NCI-H524 treated with DMSO at 0.1 percent for 48 hours (cell line): ENCODE measurements around the gene PTGES3.
"Not testable (repeated sequence)": the region's sequence is repeated elsewhere in the genome, so short reads cannot be mapped to it uniquely, and the experiment has no call there.

Source experiments
- DNase-seq: peaks from one replicate; lab custom pipeline; 2025; lab: John Stamatoyannopoulos, UW

The PTGES3 gene

GRCh38 chr12:56657416-56658379 lies 30.4 kb downstream of the PTGES3 start:
- DNase-seq: no peak

DNA sequence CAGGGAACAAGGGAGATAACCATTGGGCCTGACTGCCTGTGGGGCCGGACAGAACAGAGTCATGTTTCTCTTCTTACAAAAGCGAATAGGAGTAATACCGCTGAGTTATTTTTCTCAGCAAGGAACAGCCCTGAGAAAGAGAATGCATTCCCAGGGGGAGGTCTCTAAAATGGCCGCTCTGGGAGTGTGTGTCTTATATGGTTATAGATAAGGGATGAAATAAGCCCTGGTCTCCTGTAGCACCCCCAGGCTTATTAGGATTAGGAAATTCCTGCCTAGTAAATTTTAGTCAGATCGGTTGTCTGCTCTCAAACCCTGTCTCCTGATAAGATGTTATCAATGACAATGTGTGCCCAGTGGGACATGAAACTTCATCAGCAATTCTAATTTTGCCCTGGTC lies 34.3 kb downstream of the PTGES3 start:
- DNase-seq: not testable (repeated sequence)

- DNase-seq: not testable (repeated sequence)
These were observed 40.1 kb downstream of the PTGES3 start for GRCh38 chr12:56648023-56648422.

DNA sequence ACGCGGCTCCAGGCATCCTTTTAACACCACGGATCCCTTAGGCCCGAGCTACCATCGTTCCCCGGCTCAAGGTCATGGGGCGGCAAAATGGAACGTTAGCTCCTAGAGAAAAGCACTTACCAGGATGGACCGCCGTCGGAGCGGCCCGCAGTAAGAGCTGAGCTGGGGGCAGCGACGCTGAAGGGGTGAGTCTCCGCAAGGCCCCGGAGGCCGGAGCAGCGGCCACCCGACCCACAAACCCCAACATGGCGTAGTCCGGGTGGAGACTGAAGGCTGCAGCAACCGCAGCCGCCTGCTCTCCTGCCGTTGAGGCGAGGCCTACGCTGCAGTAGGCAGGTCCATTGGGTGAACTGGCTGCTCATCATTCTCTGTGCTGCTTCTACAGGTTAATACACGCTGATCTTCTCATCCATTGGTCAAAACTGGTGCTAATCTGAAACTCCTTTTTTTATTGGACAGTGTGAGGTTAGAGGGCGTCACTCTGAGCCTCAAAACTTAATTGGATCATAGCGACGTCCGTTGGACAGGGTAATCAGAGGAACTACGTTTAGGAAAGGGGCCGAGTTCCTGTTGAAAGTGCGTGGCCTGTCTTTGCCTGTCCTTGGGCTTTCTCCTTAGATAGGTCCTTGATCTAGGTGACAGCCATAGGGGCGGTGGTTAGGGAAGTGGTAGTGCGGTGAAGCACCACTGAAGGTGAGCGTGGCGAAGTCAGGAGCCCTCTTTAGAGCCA lies 42.2 kb downstream of the PTGES3 start, which contains the start of gene ATP5F1B:
Gene ATP5F1B, minus strand, starts transcription at position 268 of the 730 bp plus-strand sequence. Its CDS starts 21 bp downstream, at position 247.
- peak; percentile 98 for DNase-seq

DNA sequence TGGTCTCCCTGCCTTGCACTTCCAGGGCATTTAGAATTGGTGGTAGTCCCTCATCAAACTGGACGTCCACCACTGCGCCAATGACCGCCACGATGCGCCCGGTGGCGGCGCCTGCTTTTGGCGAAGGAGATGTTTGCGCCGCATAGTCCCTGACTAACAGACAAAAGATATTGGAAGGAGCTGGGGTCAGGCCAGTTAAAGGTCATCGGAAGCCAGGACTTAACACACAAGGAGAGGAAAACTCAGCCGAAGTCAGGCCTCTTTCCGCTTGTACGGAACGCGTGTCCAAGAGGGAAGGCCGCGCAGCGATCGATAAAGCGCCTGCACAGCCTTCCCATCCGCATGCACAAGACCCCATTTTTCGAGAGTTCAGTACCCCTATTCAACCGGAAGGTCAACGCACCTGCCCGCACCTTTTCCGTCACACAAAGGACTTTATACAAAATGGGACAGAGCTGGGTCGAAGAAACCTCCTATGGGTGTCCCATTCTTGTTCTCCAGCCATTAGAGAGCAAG lies 42.8 kb downstream of the PTGES3 start:
- no peak for DNase-seq

DNA sequence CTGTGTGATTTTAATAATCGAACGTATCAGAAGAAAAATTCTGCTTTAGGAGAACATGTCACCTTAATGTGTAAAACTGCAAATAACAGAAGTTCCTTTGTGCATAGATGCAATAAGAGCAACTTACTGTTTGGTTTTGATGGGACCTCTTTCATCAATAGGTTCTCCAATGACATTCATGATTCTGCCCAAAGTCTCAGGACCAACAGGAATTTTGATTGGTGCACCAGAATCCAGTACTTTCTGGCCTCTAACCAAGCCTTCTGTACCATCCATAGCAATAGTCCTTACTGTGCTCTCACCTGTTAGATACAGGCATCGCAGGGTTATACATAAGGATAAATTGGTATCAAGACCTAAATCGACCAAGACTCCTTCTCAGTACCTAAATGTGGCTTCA lies 43.4 kb downstream of the PTGES3 start:
- DNase-seq: no peak

DNA sequence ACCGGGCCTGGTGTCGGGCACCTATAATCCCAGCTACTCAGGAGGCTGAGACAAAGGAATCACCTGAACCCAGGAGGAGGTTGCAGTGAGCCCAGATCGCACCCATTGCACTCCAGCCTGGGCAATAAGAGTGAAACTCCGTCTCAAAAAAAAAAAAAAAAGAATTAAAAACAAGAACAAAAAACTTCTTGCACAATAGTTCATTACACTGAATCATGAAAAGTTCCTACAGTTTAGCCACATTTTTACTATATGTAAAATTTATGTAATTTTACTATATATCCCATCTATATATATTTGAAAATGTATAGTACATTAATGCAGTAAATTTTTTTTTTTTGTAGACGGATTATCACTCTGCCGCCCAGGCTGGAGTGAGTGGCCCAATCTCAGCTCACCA lies 46.9 kb downstream of the PTGES3 start:
- no peak for DNase-seq

DNA sequence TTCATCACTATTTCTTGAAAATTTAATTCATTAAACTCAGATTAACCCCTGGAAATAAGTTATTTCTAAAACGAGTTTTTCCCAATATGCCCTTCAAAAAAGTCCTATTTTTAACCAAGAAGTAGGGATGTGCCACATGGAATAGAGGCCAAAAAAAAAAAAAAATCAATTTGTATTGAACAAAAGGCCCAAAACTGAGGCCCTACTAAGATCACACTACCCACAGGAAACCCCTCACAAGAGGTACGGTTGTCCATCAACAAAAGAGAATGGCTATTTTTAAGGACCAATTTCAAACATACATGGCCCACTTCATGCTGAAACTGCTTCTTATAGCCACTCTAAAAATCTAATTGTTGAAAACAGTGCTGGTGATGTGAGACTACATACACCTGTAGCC lies 50.5 kb downstream of the PTGES3 start:
- DNase-seq: no peak

DNA sequence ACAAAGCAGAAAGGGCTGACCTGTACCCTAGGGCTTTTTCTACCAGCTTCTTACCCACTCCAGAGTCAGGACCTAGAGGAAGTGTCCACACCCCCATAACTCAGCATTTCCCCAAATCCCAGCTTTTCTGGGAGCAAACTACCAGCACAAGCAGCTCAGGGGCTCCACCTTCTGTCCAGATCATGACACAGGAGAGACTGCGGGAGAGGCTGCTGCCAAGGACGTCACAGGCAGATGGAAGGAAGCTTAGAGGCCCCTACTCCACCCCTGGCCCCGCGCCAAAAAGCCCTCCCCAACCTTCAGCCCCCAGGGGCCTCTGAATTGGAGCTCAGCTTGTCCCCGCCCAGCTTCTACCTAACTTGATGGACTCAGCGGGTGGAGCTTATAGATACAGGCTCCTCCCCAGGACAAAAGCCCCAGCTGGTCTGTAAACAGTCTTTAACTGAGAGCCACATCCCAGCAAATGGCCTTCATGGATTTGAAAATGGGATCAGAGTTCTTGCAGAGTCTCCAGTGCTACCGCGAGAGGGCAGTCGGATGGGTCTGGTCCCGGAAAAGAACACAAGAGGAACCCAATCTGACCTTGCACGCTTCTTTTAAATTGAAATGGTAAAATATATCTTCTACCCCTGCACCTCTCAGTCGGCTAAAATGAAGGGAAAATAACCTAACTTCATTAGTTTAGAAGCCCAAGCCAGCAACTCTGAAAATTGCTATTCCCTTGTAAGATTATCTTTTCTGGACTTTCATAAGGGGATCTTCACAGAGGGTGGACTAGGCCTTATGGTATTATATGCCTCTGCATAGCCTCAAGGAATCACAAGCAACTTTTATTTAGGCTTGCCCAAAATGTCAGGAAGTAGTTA lies 51.2 kb downstream of the PTGES3 start:
- peak; percentile 95 for DNase-seq

GRCh38 chr12:56635806-56636674 lies 52.0 kb downstream of the PTGES3 start:
- no peak for DNase-seq

DNA sequence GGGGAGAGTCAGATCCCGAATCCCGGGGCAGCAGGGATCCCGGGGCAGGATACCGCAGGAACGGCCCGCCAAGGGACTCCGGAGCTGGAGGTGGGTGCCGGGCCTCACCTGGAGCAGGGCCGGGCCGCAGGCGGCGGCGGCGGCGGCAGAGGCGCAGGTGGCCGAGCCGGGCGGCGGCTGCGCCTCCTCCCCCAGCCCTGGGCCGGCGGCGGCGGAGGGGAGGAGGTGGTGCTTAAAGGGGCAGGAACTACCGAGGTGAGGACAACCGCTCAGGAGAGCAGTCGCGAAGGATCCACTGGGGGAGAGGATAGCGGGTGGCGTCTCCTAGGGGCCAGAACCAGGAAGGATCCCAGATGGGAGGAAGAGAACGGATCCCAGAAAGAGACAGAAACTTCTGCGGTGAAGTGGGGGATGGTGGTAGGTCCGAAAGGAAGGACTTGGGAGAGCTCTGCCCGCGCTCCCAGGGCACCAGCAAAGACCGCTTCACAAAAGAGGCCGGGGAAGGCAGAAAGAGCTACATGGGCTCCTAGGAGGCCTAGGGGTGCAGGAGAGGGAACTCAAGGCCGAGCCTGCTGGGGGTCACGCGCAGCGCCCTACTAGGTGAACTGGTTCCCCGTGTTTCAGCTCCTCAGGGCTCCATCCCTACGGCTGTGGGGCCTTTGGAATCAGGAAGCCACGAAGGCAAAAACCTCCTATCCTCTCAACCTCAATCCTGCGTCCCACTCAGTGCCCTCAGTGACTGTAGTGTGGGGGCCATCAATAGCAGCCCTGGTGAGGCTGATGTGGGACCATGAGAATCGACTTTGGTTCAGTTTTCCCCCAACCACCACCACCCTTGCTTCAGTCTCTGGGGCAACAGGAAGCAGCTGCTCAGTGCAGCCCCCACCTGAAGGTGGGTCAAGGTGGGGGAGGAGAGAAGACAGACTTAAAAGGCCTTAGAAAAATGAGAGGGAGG lies 53.0 kb downstream of the PTGES3 start:
- DNase-seq: peak; percentile 41

- no peak for DNase-seq
These were observed 53.7 kb downstream of the PTGES3 start for GRCh38 chr12:56634242-56634836.

GRCh38 chr12:56633468-56634241 lies 54.4 kb downstream of the PTGES3 start:
- no peak for DNase-seq

- DNase-seq: no peak
These were observed 55.2 kb downstream of the PTGES3 start for GRCh38 chr12:56632701-56633467.

DNA sequence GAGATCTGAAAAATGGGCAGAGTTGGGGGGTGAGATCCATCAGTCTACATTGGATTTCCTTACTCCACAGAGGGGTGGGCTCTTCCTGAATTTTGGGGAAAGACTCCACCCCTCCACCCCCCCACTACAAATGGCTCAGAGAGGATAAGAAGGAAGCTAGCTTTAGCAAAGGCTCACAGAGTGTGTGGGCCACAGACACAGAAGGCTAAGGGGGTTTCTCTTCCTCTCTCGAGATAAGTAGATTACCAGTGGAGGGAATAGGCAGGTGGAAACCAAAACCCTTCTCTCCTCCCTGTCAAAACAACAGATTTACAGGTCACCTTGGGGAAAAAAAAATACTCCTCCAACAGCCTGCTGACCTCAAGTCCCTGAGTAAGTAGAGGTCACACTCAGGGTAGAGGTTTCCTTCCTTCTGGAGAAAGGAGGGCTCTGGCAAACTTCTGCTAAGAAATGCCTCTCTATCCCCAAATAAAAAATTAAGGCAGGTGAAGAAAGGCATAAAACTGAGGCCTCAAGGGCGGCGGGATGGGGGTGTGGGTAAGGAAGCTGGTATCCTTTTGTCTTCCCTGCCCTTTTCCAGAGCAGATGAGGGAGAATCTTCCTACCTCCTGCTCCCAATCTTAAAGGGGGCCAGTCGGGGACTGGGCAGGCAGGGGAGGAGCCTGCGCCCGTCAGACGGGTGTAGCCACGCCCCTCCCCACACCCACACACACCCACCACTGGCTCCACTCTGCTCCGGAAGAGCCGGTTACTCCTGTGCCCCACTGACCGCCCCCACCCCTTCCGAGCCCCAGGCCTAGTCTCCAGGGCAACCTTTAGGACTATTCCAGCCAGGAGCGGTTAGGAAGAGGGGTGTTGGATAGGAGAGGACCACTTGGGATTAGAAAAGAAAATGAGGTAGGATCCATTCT lies 56.0 kb downstream of the PTGES3 start:
- DNase-seq: no peak

DNA sequence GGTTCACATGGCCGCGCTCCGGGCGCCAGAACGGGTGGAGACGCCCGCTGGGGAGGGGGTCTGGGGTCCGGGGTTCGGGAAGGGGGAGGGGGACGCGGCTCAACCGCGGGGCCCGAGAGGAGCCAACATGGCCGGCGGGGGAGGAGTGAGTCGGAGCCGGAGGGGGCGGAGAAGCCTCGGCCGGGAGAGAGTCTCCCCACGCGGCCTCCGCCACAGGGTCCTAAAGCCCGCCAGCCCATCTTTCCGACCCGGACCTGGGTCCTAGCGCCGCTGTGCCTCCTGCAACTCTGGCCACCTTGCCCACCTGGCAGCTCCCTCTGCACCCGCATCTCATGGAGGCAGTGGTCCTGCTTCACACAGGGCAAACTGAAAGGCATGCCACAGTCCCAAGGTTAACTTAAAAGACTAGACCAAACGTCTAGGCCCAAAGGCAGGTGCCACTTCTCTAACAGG lies 57.9 kb downstream of the PTGES3 start, which contains the start of gene BAZ2A:
Gene BAZ2A, minus strand, starts transcription at position 147 of the 453 bp plus-strand sequence. CDS start 12,796 bp downstream, outside the sequence.
- DNase-seq: no peak
